NCI-H1105 (cell line): ENCODE measurements around the gene ZNF865.

Experiments
- DNase-seq: peaks from one replicate; lab custom pipeline; 2025; lab: John Stamatoyannopoulos, UW

Gene ZNF865

GRCh38 chr19:55659822-55660221 lies 54.4 kb downstream of the ZNF865 start:
- no peak for DNase-seq

- DNase-seq, result no peak
Measured at GRCh38 chr19:55660404-55660803, 55.0 kb downstream of the ZNF865 start.

DNA sequence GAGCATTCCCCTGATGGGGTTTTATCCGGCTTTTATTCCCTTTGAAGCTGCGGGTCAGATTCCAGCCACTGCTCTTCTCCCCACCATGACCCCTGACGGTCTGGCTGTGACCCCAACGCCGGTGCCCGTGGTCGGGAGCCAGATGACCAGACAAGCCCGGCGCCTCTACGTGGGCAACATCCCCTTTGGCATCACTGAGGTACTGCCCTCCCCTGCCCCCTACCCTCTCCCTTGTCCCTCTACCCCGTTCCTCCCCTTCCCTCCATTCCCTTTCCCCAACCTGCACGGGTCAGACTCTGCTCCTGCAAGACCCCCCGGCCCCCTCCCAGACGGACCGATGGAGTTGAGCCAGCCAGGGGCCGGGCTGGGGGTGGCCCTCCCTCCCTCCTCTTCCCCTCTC lies 55.5 kb downstream of the ZNF865 start:
- DNase-seq, result no peak

- DNase-seq, result no peak
Measured at GRCh38 chr19:55661826-55662225, 56.4 kb downstream of the ZNF865 start.

DNA sequence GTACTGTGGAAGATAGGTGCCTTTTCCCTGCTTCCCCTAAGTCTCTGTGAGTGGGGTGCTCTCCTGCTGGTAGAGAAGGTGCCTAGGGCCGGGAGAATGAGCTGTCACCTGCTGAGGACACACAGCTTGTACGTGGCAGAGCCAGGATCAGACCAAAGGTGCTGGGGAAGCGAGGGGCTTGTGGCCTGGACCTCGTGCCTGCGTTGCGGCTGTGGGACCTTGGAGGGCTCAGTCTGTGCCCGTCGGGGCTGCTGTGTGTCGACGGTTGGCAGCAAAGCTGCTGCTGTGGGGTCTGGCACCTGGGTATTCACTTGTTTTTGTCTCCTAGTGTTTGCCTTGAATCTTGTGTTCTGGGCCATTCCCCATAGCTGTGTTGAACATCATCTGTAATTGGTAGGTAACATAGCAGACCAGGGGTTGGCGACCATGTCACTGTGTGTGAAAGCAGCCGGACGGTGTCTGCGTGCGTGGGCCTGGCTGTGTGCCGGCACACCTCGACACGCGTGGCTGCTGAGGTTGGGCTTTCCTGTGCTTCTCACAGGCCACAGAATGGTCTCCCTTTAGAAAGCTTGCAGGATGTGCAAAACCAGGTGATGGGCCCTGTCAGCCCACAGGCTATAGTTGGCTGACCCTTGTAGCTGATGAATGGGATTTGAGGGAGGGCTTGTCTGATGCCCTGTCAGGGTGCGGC lies 58.5 kb downstream of the ZNF865 start:
- DNase-seq, result no peak

GRCh38 chr19:55666343-55667005 lies 61.0 kb downstream of the ZNF865 start:
- no peak for DNase-seq
